Left ventricle myocardium inferior (tissue), 1 donor: ENCODE data around the gene CDH4. TPM values are rescaled to one million over a fixed set of nuclear protein-coding genes. Genes with fewer than 3 reads are reported as not detected.

Experiments
- DNase-seq: peaks from one replicate; pipeline ENCODE4 v3.0.0-alpha.2; 2020
- H3K27ac ChIP-seq: fragments of 200-600 bp; replicated peaks from 2 replicates; pipeline ENCODE4 v1.8.0; 2021
- H3K27me3 ChIP-seq: fragments of 200-600 bp; 2 replicates; pipeline ENCODE4 v1.8.0; 2021; ENCODE audit warnings: low read depth
- H3K36me3 ChIP-seq: fragments of 200-600 bp; 2 replicates; pipeline ENCODE4 v1.8.0; 2021
- H3K4me1 ChIP-seq: fragments of 200-600 bp; 2 replicates; pipeline ENCODE4 v1.8.0; 2021
- H3K4me3 ChIP-seq: fragments of 200-600 bp; 2 replicates; pipeline ENCODE4 v1.8.0; 2021; ENCODE audit warnings: mild to moderate bottlenecking, moderate library complexity
- H3K9me3 ChIP-seq: fragments of 200-600 bp; replicated peaks from 2 replicates; pipeline ENCODE4 v1.8.0; 2021
- CTCF ChIP-seq: fragments of 200-600 bp; IDR thresholded peaks from 2 replicates; pipeline ENCODE4 v1.8.0; 2021; ENCODE audit warnings: antibody characterized with exemption, mild to moderate bottlenecking, borderline replicate concordance
- intact Hi-C: fragments of 100-400 bp; cut with micrococcal nuclease; formaldehyde crosslinking; loops from one replicate; pipeline ENCODE4 v1.11.0; 2022
- total RNA-seq: library from RNA; stranded (reverse); fragmentation: NEBNext Ultra II Directional; extraction: Animal tissue kit (Norgen Biotek cat#: 25700); gene quantifications from one replicate; pipeline ENCODE4 v1.2.1, GENCODE V29; 2021
- donor health status: DM: no; HTN: yes; CAD: no; lungs with severe emphysema.

Gene CDH4
- total RNA-seq, 1 donor from 2014 or later = 0.05 TPM

GRCh38 chr20:61866165-61866564 lies 614.1 kb downstream of the CDH4 start:
- Histone ChIP-seq H3K36me3 (no peaks in the 10 kb centered on the region), H3K4me3 (no peak overlapping the region), H3K27ac (no peak overlapping the region), H3K9me3 (peaks cover 2% of the 10 kb centered on the region), H3K27me3 (peaks cover 81% of the 10 kb centered on the region), H3K4me1 (no peaks in the 10 kb centered on the region)
- no peak for DNase-seq
- intact Hi-C loops = no loop called here
- TF ChIP-seq CTCF = no peak

- Histone ChIP-seq H3K4me1 (no peaks in the 10 kb centered on the region), H3K36me3 (no peaks in the 10 kb centered on the region), H3K27ac (no peak overlapping the region), H3K9me3 (peaks cover 8% of the 10 kb centered on the region), H3K4me3 (no peak overlapping the region), H3K27me3 (peaks cover 68% of the 10 kb centered on the region)
- intact Hi-C loops = no loop called here
- TF ChIP-seq CTCF = no peak
- no peak for DNase-seq
Measured at GRCh38 chr20:61868006-61868405, 615.9 kb downstream of the CDH4 start.

- Histone ChIP-seq H3K27me3 (peaks cover 67% of the 10 kb centered on the region), H3K4me1 (no peaks in the 10 kb centered on the region), H3K36me3 (no peaks in the 10 kb centered on the region), H3K9me3 (peaks cover 8% of the 10 kb centered on the region), H3K4me3 (no peak overlapping the region), H3K27ac (no peak overlapping the region)
- DNase-seq = no peak
- intact Hi-C loops = no loop called here
- TF ChIP-seq CTCF = no peak
Measured at GRCh38 chr20:61868466-61869090, 616.5 kb downstream of the CDH4 start.

- no peak for TF ChIP-seq CTCF
- intact Hi-C loops = no loop called here
- DNase-seq = no peak
Measured at GRCh38 chr20:61869750-61870507, 617.9 kb downstream of the CDH4 start.

GRCh38 chr20:61871160-61871559 lies 619.1 kb downstream of the CDH4 start:
- intact Hi-C loops = no loop called here
- H3K4me1 ChIP-seq = no peaks in the 10 kb centered on the region
- H3K27ac ChIP-seq = no peak overlapping the region
- no peak for TF ChIP-seq CTCF
- no peak for DNase-seq
- H3K4me3 ChIP-seq = no peak overlapping the region
- H3K9me3 ChIP-seq = peaks cover 8% of the 10 kb centered on the region
- H3K36me3 ChIP-seq = no peaks in the 10 kb centered on the region
- H3K27me3 ChIP-seq = peaks cover 69% of the 10 kb centered on the region

More at GRCh38 chr20:61869750-61870507, 617.9 kb downstream of the CDH4 start:
- no peak overlapping the region for H3K27ac ChIP-seq
- H3K36me3 ChIP-seq = no peaks in the 10 kb centered on the region
- H3K4me3 ChIP-seq = no peak overlapping the region
- peaks cover 8% of the 10 kb centered on the region for H3K9me3 ChIP-seq
- H3K27me3 ChIP-seq = peaks cover 63% of the 10 kb centered on the region
- H3K4me1 ChIP-seq = no peaks in the 10 kb centered on the region
